Aorta (tissue), 5 donors: Measurements from ENCODE around the gene NEMP2. TPM values are rescaled to one million over a fixed set of nuclear protein-coding genes. Genes with fewer than 3 reads are reported as not detected.

Experiments used
- ATAC-seq: fragments of 200-7000 bp; cut with Tn5 transposase; one replicate; pipeline ENCODE4 v1.9.1; 2022; ENCODE audit warnings: moderate library complexity; ENCODE audit not compliant: low FRiP score
- DNase-seq, 2 donors: peaks; one replicate each; pipeline ENCODE4 v3.0.0-alpha.2; 2020
- H3K27ac ChIP-seq, 2 donors: one replicate each; pipeline ENCODE4 v1.5.1; 2013; ENCODE audit warnings: low read length in 2 of 2, mild to moderate bottlenecking in 2 of 2, moderate library complexity in 2 of 2, control low read depth in 1 of 2, inconsistent platforms in 1 of 2, low read depth in 1 of 2
- H3K27me3 ChIP-seq, 2 donors: one replicate each; pipeline ENCODE4 v1.6.1; 2013; ENCODE audit warnings: control low read depth in 1 of 2, low read length in 1 of 2, mild to moderate bottlenecking in 1 of 2, moderate library complexity in 1 of 2; ENCODE audit not compliant: insufficient read depth in 2 of 2, control insufficient read depth in 1 of 2
- H3K36me3 ChIP-seq, 2 donors: one replicate each; pipeline ENCODE4 v1.6.1; 2013; ENCODE audit warnings: control low read depth in 1 of 2, low read length in 1 of 2, mild to moderate bottlenecking in 1 of 2; ENCODE audit not compliant: insufficient read depth in 2 of 2, control insufficient read depth in 1 of 2
- H3K4me1 ChIP-seq, 2 donors: one replicate each; pipeline ENCODE4 v1.6.1; 2013; ENCODE audit warnings: low read length in 2 of 2, control low read depth in 1 of 2, mild to moderate bottlenecking in 1 of 2, moderate library complexity in 1 of 2; ENCODE audit not compliant: insufficient read depth in 2 of 2, control insufficient read depth in 1 of 2
- H3K4me3 ChIP-seq, 2 donors: one replicate each; pipeline ENCODE4 v1.5.1; 2013; ENCODE audit warnings: low read length in 2 of 2, control low read depth in 1 of 2, mild to moderate bottlenecking in 1 of 2
- H3K9me3 ChIP-seq: one replicate; pipeline ENCODE4 v1.6.1; 2013; ENCODE audit warnings: mild to moderate bottlenecking, low read length; ENCODE audit not compliant: control insufficient read depth
- WGBS, 2 donors: extraction: QIAGEN DNeasy Blood & Tissue Kit; methylation state at CpG; one replicate each; pipeline ENCODE4 v1.1.7; 2013; 5-methylcytosine and 5-hydroxymethylcytosine counted together
- intact Hi-C, 2 donors: fragments of 100-400 bp; cut with DNase I; formaldehyde crosslinking; loops; one replicate each; pipeline versions ENCODE4 v1.14.2 to v1.15.0; 2022
- polyA plus RNA-seq, 2 donors: library from polyadenylated mRNA; stranded (reverse); fragments of 200-250 nt; gene quantifications; one replicate each; pipeline ENCODE4 v1.2.3, GENCODE V29; 2013
- total RNA-seq, 2 donors: library from RNA; stranded (reverse); fragmentation: NEBNext Ultra II Directional; extraction: Animal tissue kit (Norgen Biotek cat#: 25700); gene quantifications; one replicate each; pipeline ENCODE4 v1.2.1, GENCODE V29; 2021
- donor health status: healthy with polysubstance abuse.
- donor health status: Bipolar disorder and iron deficiency.
- donor health status: DM: no; HTN: no; CAD: no.
- donor health status: DM: no; HTN: no; CAD: no.
- donor health status: DM: yes; HTN: yes; CAD: no.

NEMP2 gene
- total and polyA plus RNA-seq, 4 donors, result 0.88 to 8.6 (median 5.5) TPM

GRCh38 chr2:190454795-190455194, 79.7 kb downstream of the NEMP2 start:
- WGBS, 2 donors, result 97 to 98% methylated on average over 2 of the region's 2 CpGs
- H3K9me3 ChIP-seq, result no peaks in the 10 kb centered on the region
- intact Hi-C loops, result no loop called here

More at GRCh38 chr2:190454795-190455194, 79.7 kb downstream of the NEMP2 start:
- DNase-seq (no peak), ATAC-seq (no peak)
- no peak overlapping the region for H3K4me3 ChIP-seq
- no peak overlapping the region for H3K27ac ChIP-seq
- no peaks in the 10 kb centered on the region for H3K4me1 ChIP-seq
- no peaks in the 10 kb centered on the region for H3K27me3 ChIP-seq
- H3K36me3 ChIP-seq, result peaks cover 0 to 4% of the 10 kb centered on the region in 2 donors

Other genes starting within 250 kb of the NEMP2 start
- 10 to 100 TPM; 50.1 to 51.5 TPM for gene HIBCH, start 214.9 kb downstream of the NEMP2 start, total RNA-seq
- gene HIBCH, start 214.9 kb downstream of the NEMP2 start, polyA plus RNA-seq, result 10 to 100 TPM; 28.9 to 34.6 TPM
- 10 to 100 TPM; 31.8 to 39.7 TPM for gene INPP1, start 191.1 kb downstream of the NEMP2 start, total RNA-seq
- gene INPP1, start 191.1 kb downstream of the NEMP2 start, polyA plus RNA-seq, result 10 to 100 TPM; 18.5 to 43.1 TPM
- gene MFSD6, start 126.4 kb downstream of the NEMP2 start, total RNA-seq, result 10 to 100 TPM; 20.4 to 21.5 TPM
- gene MFSD6, start 126.4 kb downstream of the NEMP2 start, polyA plus RNA-seq, result 10 to 100 TPM; 10.1 to 13.3 TPM
- 10 to 100 TPM; 49.5 to 67.8 TPM for gene NAB1, start 114.4 kb upstream of the NEMP2 start, total RNA-seq
- gene NAB1, start 114.4 kb upstream of the NEMP2 start, polyA plus RNA-seq, result 10 to 100 TPM; 26.9 to 36.2 TPM